ENCODE data around the gene PTPN18.
"Not testable (repeated sequence)": the region's sequence is repeated elsewhere in the genome, so short reads cannot be mapped to it uniquely, and the experiment has no call there.

The PTPN18 gene, protein sequence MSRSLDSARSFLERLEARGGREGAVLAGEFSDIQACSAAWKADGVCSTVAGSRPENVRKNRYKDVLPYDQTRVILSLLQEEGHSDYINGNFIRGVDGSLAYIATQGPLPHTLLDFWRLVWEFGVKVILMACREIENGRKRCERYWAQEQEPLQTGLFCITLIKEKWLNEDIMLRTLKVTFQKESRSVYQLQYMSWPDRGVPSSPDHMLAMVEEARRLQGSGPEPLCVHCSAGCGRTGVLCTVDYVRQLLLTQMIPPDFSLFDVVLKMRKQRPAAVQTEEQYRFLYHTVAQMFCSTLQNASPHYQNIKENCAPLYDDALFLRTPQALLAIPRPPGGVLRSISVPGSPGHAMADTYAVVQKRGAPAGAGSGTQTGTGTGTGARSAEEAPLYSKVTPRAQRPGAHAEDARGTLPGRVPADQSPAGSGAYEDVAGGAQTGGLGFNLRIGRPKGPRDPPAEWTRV

DNA sequence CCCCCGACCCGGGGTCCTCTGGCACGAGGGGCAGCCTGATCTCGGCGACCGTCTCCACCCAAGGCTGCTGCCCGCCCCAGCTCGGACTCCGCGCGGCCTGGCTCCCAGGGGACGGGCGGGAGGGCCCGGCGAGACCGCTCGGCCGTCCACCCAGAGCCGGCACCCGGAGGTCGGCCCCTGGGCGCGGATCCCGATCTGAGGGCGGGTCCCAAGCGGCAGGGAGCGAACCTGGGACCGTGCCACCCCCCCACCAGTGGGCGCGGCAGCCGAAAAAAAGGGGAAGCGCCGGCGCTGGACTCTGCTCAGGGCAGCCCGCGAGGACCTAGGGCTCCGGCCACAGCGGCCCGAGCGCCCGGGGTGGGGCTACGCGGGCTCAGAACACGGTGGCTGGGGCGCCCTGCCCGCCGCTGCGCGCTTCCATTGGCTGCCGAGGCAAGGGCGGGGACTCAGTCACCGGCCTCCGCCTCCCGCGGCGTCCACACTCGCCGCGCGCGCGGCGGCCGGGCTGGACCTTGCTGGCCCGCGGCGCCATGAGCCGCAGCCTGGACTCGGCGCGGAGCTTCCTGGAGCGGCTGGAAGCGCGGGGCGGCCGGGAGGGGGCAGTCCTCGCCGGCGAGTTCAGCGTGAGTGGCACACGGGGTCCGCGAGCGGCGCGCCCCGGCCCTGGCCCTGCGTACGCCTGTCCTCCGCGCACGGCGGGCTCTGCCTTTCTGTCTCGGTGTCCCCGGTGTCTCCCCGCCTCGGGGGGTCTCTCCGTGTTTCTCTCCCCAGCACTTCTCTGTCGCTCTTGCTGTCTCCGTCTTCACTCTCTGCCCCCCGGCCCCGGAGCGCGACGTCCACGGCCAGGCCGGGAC lies at the start of gene PTPN18:
TSS of gene PTPN18 (plus strand) at position 479 of the 854 bp plus-strand sequence. CDS start at position 531, 52 bp downstream.
- no peak for DNase-seq (ENCODE audit: low read depth, low spot score)

GRCh38 chr2:130307850-130308249 lies 48.0 kb upstream of the PTPN18 start:
- DNase-seq (ENCODE audit: low read depth, low spot score) = no peak

DNA sequence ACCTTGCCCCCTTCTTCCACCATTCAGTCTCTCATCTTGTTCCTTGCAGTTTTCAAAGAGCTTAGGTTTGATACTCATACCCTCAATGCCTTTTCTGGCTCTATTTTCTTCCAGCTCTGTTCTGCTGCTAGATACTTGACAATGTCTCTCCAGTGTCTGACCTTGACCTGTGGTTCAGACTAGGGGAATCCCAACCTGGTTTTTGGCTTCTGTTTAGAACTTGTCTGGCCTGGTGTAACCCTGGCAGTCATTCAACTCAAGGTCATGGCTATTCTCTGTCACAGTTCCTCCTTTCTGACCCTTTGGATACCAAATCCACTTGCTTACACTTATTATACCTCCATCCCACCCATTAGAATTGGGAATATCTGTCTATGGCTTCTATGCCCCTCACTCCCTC lies 45.0 kb upstream of the PTPN18 start:
- DNase-seq (ENCODE audit: low read depth, low spot score) = no peak

DNA sequence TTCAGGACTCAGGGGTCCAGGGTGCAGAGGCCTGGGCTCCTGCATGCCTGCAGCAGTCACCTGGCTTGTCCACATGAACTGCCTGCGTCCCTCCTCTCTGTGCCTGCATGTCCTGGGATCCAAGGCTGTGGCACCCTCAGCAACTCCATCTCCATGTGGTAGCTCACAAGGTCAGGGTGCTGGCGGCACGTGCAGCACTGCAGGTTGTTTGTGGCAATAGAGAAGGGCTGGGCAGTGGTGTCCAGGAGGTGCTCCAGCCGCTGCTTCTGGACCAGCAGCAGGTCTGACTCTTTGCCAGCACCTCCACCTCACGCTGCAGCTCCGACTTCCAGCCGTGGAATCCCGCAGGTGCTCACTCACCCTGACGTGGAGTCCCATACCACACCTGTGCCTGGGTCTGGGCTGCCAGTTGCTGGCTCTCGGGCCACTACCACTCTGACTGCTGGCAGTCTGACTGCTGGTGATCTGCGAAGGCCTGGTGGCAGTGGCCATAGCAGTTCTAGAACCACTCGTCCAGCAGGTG lies 42.0 kb upstream of the PTPN18 start:
- no peak for DNase-seq (ENCODE audit: low read depth, low spot score)

DNA sequence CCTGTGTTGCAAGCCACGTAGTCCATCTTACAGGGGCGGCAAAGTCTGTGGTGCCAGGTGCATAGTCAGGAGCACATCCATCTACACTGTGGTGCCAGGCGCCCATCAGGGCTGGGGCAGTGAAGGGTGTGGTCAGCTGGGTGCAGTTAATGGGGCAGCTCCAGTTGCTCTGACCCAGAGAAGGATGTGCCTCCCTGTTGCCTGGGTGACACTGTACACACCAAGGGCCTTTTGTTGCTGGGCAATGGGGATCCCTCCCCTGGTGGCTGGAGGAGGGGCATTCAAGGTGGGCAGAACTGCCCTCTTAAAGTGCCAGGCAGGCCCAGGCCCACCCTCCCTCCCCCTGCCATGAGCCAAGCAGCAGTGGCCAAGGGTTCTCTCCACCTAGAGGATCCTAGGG lies 41.5 kb upstream of the PTPN18 start:
- no peak for DNase-seq (ENCODE audit: low read depth, low spot score)

GRCh38 chr2:130316596-130316995 lies 39.3 kb upstream of the PTPN18 start:
- DNase-seq (ENCODE audit: low read depth, low spot score) = no peak

DNA sequence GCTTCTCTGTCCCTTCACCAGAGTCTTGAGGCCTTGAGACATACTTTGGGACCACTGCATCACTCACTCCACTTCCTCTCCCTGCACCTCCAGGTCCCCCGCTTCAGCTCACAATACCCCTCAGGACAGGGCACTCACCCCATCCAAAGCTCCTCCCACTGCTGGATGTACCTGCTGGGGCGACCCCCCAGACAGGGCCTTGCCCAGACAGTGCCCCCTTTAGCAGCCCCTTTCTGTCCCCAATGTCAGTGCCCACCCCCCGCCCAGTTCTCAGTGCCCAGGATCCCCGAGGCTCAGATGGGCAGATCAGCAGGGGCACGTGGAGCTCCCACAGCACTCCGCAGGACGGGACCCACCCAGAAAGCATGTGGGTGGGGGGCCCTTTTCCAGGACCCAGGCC lies 37.0 kb upstream of the PTPN18 start:
- DNase-seq (ENCODE audit: low read depth, low spot score) = no peak

- no peak for DNase-seq (ENCODE audit: low read depth, low spot score)
These were observed 36.3 kb upstream of the PTPN18 start for GRCh38 chr2:130319536-130319935.

GRCh38 chr2:130327703-130328527 lies 27.9 kb upstream of the PTPN18 start:
- DNase-seq (ENCODE audit: low read depth, low spot score) = no peak

- no peak for DNase-seq (ENCODE audit: low read depth, low spot score)
These were observed 27.1 kb upstream of the PTPN18 start for GRCh38 chr2:130328710-130329109.

DNA sequence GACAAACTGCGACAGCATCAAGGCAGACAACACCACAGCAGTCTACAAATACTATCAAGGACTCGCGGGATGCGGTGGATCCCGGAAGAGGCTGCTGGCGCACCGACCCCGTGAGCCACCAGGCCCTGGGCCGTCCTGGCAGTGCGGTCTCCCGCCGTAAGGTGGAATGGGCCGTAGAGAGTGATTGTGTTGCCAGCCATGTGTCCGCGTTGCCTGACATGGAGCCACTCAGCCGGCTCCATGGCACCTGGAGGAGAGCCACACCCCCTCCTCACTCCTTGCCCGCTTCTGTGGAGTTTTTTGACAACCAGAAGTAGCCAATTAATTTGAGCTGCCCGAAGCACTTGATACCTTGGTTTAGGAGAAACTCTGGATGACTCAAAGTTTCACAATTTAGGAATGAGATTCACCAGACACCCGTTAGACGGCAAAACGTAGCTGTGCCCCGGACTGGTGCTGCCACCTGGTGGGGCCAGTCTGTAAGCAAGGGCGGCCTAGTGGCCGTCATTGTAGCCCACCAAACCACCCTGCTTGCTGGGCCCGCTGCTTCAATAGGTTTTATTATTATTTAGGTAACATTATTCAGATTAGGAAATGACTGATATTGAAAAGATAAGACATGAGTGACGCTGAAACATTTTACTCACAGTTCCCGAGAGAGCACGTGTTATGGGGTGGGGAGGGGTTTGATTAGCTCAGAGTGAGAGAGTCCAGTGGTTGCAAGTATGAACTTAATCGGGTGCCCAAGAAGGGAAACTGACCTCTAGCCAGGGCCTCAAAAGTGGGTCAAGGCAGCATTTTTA lies 23.4 kb upstream of the PTPN18 start:
- DNase-seq (ENCODE audit: low read depth, low spot score) = peak; percentile 33

DNA sequence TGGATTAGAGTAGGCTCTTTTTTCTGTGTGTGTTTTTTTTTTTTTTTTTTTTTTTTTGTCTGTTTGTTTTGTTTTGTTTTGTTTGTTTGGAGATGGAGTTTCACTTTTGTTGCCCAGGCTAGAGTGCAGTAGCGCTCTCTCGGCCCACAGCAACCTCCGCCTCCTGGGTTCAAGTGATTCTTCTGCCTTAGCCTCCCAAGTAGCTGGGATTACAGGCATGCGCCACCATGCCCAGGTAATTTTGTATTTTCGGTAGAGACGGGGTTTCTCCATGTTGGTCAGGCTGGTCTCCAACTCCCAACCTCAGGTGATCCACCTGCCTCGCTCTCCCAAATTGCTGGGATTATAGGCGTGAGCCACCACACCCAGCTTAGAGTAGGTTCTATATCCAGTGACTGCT lies 22.6 kb upstream of the PTPN18 start:
- DNase-seq (ENCODE audit: low read depth, low spot score) = not testable (repeated sequence)

DNA sequence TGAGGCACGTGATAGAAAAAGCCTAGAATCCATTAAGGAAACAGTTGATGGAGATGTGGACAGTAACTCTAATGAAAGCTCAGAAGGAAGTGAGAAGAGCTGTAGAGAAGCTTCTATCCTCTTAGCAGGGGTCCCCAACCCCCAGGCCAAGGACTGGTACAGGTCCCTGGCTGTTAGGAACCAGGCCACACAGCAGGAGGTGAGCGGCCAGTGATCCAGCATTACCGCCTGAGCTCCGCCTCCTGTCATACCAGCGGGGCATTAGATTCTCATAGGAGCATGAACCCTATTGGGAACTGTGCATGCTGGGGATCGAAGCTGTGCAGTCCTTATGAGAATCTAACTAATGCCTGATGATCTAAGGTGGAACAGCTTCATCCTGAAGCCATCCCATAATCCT lies 21.8 kb upstream of the PTPN18 start:
- no peak for DNase-seq (ENCODE audit: low read depth, low spot score)

GRCh38 chr2:130335226-130335625 lies 20.6 kb upstream of the PTPN18 start:
- no peak for DNase-seq (ENCODE audit: low read depth, low spot score)

DNA sequence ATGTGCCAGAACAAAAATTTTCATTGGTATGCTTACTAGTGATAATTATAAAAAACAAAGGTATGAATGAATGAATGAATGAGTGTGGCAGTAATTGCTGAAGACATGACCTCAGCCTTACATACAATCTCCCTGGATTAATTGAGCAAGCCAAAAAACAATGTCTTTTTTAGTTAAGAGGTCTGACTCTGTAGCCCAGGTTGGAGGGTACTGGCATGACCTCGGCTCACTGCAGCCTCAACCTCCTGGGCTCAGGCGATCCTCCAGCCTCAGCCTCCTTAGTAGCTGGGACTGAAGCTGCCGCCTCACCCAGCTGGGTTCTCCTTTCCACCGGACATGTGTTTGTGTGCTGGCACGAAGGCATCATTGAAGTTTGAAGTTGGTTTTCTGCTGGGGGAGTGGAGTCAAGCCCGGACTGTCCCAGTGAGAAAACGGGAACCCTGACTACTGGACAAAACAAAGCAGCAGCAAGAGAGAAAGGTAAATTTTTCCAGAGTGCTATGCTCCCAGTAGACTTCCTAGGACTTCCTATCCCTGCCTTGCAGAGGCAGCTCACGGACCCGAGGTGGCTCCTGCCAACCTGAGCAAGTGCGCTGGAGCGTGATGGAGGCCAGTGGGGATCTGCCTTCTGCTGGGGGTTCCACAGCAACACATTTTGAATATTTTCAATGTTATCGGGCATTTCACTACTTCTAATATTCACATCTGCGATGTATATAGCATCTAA lies 19.5 kb upstream of the PTPN18 start:
- DNase-seq (ENCODE audit: low read depth, low spot score) = no peak

DNA sequence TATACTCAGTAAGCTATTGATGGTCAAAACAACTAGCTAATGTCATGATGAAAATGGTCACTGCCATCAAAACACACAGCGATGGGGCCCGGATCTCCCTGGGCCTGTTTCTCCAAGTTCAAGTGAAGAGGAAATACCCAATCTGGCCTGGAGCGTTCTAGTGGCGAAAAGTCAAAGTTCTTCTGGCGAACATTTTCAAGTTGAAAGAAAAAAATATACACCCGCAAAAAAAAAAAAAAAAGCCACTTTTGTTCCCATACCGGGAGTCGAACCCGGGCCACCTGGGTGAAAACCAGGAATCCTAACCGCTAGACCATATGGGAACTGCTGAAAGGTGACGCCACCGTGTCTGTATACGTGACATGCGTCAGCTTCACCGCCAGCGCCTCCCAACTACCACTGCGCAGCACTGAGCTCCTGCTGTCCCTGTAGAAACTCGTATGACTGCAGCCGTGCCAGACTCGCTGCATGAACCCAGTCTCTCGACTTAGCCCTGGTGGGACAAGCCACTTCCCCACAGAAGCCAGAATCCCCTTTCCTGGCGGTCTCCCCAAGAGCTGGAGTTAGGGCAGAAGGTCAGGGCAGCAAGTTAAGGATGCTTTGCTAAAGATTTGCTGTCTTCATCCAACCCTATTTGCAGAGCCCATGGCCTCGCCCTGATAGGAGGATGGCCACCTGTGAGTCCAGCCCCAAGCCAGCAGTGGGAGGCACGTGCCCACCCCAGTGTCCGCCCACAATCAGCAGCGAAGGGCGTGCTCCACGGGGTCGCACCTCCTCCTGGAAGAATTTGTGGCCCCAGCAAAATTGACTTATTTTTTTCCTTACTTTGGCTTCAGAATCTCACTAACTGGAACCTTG lies 18.8 kb upstream of the PTPN18 start:
- no peak for DNase-seq (ENCODE audit: low read depth, low spot score)

GRCh38 chr2:130337735-130338325 lies 18.0 kb upstream of the PTPN18 start:
- DNase-seq (ENCODE audit: low read depth, low spot score) = no peak

GRCh38 chr2:130338793-130339345 lies 17.0 kb upstream of the PTPN18 start:
- no peak for DNase-seq (ENCODE audit: low read depth, low spot score)
